HepG2 (cell line): ENCODE data around the gene APC2. TPM values are rescaled to one million over a fixed set of nuclear protein-coding genes. Genes with fewer than 3 reads are reported as not detected.
A peak's percentile ranks its signal among the peaks of the same experiment; 100 is the strongest.

Experiments
- ATAC-seq: fragments of 200-7000 bp; cut with Tn5 transposase; 3 replicates; pipeline ENCODE4 v1.9.1; 2020; ENCODE audit warnings: mild to moderate bottlenecking, moderate library complexity
- BruUV-seq: library from RNA; stranded (reverse); fragments of 400-500 nt; replicated peaks from 2 replicates; lab custom pipeline; 2021; lab: Mats Ljungman, UMichigan
- CTCF ChIA-PET: fragments of 300-600 bp; formaldehyde crosslinking; extraction: SDS; loops from one replicate; lab custom pipeline; 2021; ENCODE audit warnings: low total read pairs, inconsistent platforms, low intra/inter-chr PET ratio; lab: Yijun Ruan, JAX
- POLR2A ChIA-PET: fragments of 350-600 bp; sonication (Branson Sonifier 250); formaldehyde crosslinking; loops from one replicate; lab custom pipeline; 2020; ENCODE audit warnings: antibody characterized with exemption, inconsistent platforms; lab: Yijun Ruan, JAX
- DNase-seq: peaks from one replicate; pipeline ENCODE4 v3.0.0-alpha.2; 2015; ENCODE audit warnings: low spot score
- FAIRE-seq: peaks from 3 replicates; lab custom pipeline; 2011; peaks lifted over from hg19 to GRCh38; lab: Jason Lieb, UNC
- H2AFZ ChIP-seq: one replicate; pipeline ENCODE4 v1.6.1; 2011; ENCODE audit warnings: low read length, inconsistent platforms
- H3K27ac ChIP-seq: fragments of 300-600 bp; 3 replicates; pipeline ENCODE4 v1.8.0; 2011; ENCODE audit warnings: mixed run types, mild to moderate bottlenecking, mixed read lengths, low read length, inconsistent platforms; ENCODE audit not compliant: insufficient read depth; ENCODE audit errors: extremely low read length
- H3K27me3 ChIP-seq, 2 experiments: fragments of 200-600 bp in 1 of 2; 2 replicates in 1 of 2; 3 replicates in 1 of 2; pipeline versions ENCODE4 v1.6.0 to v1.8.0; 2011; ENCODE audit warnings: low read length in 2 of 2, mild to moderate bottlenecking in 2 of 2, moderate library complexity in 2 of 2, inconsistent platforms in 1 of 2; ENCODE audit not compliant: insufficient read depth in 2 of 2, control insufficient read depth in 1 of 2
- H3K36me3 ChIP-seq, 2 experiments: fragments of 200-600 bp in 1 of 2; replicated peaks in 1 of 2; 2 replicates in 1 of 2; 3 replicates in 1 of 2; pipeline versions ENCODE4 v1.5.1 to v1.8.0; 2011; ENCODE audit warnings: low read length in 2 of 2, inconsistent platforms in 1 of 2; ENCODE audit not compliant: insufficient read depth in 2 of 2, control insufficient read depth in 1 of 2
- H3K4me1 ChIP-seq: 2 replicates; pipeline ENCODE4 v1.5.1; 2012; ENCODE audit warnings: low read length, inconsistent platforms; ENCODE audit not compliant: insufficient read depth
- H3K4me2 ChIP-seq: 2 replicates; pipeline ENCODE4 v1.6.0; 2011; ENCODE audit warnings: low read depth, low read length, inconsistent platforms
- H3K4me3 ChIP-seq, 3 experiments: fragments of 200-600 bp in 1 of 3; sonication (generic), shearing (Covaris generic) in 1 of 3; replicated peaks in 1 of 3; 2 replicates each; pipeline ENCODE4 v1.5.1; 2011 to 2016; ENCODE audit warnings: low read length in 3 of 3, inconsistent platforms in 2 of 3, low read depth in 2 of 3, mild to moderate bottlenecking in 2 of 3, control low read depth in 1 of 3, mixed read lengths in 1 of 3; ENCODE audit not compliant: insufficient read depth in 1 of 3
- H3K79me2 ChIP-seq: one replicate; pipeline ENCODE4 v1.6.1; 2011; ENCODE audit warnings: low read length, inconsistent platforms; ENCODE audit not compliant: insufficient read depth
- H3K9ac ChIP-seq: 2 replicates; pipeline ENCODE4 v1.6.0; 2011; ENCODE audit warnings: mild to moderate bottlenecking, low read depth, low read length, inconsistent platforms; ENCODE audit not compliant: insufficient read depth
- H3K9me3 ChIP-seq: 2 replicates; pipeline ENCODE4 v1.5.1; 2012; ENCODE audit warnings: mild to moderate bottlenecking, low read length
- H4K20me1 ChIP-seq: 2 replicates; pipeline ENCODE4 v1.6.0; 2011; ENCODE audit warnings: inconsistent platforms, mild to moderate bottlenecking, low read length, moderate library complexity; ENCODE audit not compliant: insufficient read depth
- AGO2 ChIP-seq: fragments of 200-400 bp; formaldehyde crosslinking; optimal IDR thresholded peaks from 2 replicates; pipeline ENCODE3; 2017; ENCODE audit warnings: mild to moderate bottlenecking, low read depth, low read length, moderate library complexity
- BHLHE40 ChIP-seq: IDR thresholded peaks from 2 replicates; pipeline ENCODE4 v1.6.1; 2011; ENCODE audit warnings: low read length, improper control_type of control experiment
- RBFOX2 ChIP-seq: fragments of 200-400 bp; formaldehyde crosslinking; IDR thresholded peaks from 2 replicates; pipeline ENCODE4 v1.6.1; 2017; ENCODE audit warnings: low read depth, mild to moderate bottlenecking, low read length
- SMAD9 ChIP-seq: sonication (generic); formaldehyde crosslinking; IDR thresholded peaks from 2 replicates; pipeline ENCODE4 v1.5.1; 2020; ENCODE audit warnings: mild to moderate bottlenecking, missing genetic modification reagents
- ZBTB46 ChIP-seq: sonication (generic); formaldehyde crosslinking; IDR thresholded peaks from 2 replicates; pipeline ENCODE4 v1.4.0; 2020; ENCODE audit warnings: mild to moderate bottlenecking, missing genetic modification reagents, borderline replicate concordance
- ZNF317 ChIP-seq: sonication (generic); formaldehyde crosslinking; IDR thresholded peaks from 2 replicates; pipeline ENCODE4 v1.5.0; 2020; ENCODE audit warnings: mild to moderate bottlenecking, missing genetic modification reagents
- ZNF704 ChIP-seq: sonication (generic); formaldehyde crosslinking; IDR thresholded peaks from 2 replicates; pipeline ENCODE4 v1.8.1; 2023; ENCODE audit warnings: mild to moderate bottlenecking, inconsistent platforms, moderate library complexity, missing genetic modification reagents, borderline replicate concordance
- ZSCAN21 ChIP-seq: sonication (generic); formaldehyde crosslinking; IDR thresholded peaks from 2 replicates; pipeline ENCODE4 v1.8.0; 2022; ENCODE audit warnings: mild to moderate bottlenecking, missing genetic modification reagents, moderate library complexity, borderline replicate concordance
- WGBS: methylation state at CpG from one replicate; pipeline ENCODE4 v1.1.6; 2017; ENCODE audit warnings: low lambda C conversion rate; 5-methylcytosine and 5-hydroxymethylcytosine counted together
- in situ Hi-C: cut with HindIII; loops from 2 replicates; pipeline ENCODE4 v1.10.0; 2017; ENCODE audit warnings: low pct_unique_long_range_greater_than_20kb; ENCODE audit not compliant: extremely low pct_ligation_motif_present
- intact Hi-C: fragments of 100-400 bp; cut with micrococcal nuclease; formaldehyde crosslinking; loops from one replicate; pipeline ENCODE4 v1.10.0; 2022; ENCODE audit not compliant: unreplicated experiment
- polyA plus RNA-seq, 8 experiments: library from polyadenylated mRNA; depleted of rRNA in 3 of 8; stranded (reverse) in 7 of 8; unstranded in 1 of 8; fragments of >200 nt; fragmentation: Illumina TruSeq in 4 of 8; extraction: Trizol in 4 of 8; gene quantifications; 2 replicates each; pipeline versions ENCODE4 v1.2.1 to v1.2.3, GENCODE V29; 2011 to 2016; ENCODE audit warnings: low read depth in 4 of 8, missing spikeins in 1 of 8, mixed read lengths in 1 of 8; ENCODE audit not compliant: insufficient read depth in 1 of 8
- total RNA-seq, 5 experiments: library from RNA; depleted of rRNA; stranded (reverse); fragments of >200 nt; fragmentation: Illumina TruSeq; extraction: Trizol; gene quantifications; 2 replicates each; pipeline ENCODE4 v1.2.3, GENCODE V29; 2016; ENCODE audit warnings: low read depth in 1 of 5

Gene APC2
- total and polyA plus RNA-seq, 2 of the 13 experiments (the other 11 are each of a cell fraction or from before 2014, with no cell fraction given), result 0.08 to 0.22 TPM

GRCh38 chr19:1474765-1475351 is 24.9 kb downstream of the APC2 start:
- POLR2A ChIA-PET, result interaction anchor here (1.3 to 2.8 kb wide), 3 partner anchors 18 to 206 kb away, joined by 3 to 15 read pairs (median 3); partner anchors contain the start of gene CIRBP
- Histone ChIP-seq H4K20me1 (peaks cover 15% of the 10 kb centered on the region), H3K4me3 (no peak overlapping the region), H3K27ac (no peak overlapping the region), H3K4me1 (peaks cover 40% of the 10 kb centered on the region), H3K4me2 (no peak overlapping the region), H3K79me2 (peaks cover 16% of the 10 kb centered on the region), H3K9me3 (no peaks in the 10 kb centered on the region), H3K36me3 (peaks cover 2 to 8% of the 10 kb centered on the region in 2 experiments; a peak in 3 of 5 replicates), H3K9ac (no peak overlapping the region), H2AFZ (no peak overlapping the region), H3K27me3 (no peaks in the 10 kb centered on the region)
- TF ChIP-seq AGO2 (peak; percentile 7), BHLHE40 (no peak), SMAD9 (CRISPR knock-in tag) (no peak), ZNF317 (CRISPR knock-in tag) (no peak), ZBTB46 (CRISPR knock-in tag) (no peak), ZNF704 (no peak), ZSCAN21 (CRISPR knock-in tag) (no peak), RBFOX2 (peak; percentile 39)
- DNase-seq, result no peak
- BruUV-seq, result no TSS peak
- intact Hi-C loops, result no loop called here
- CTCF ChIA-PET, result no interaction called here
- in situ Hi-C loops, result no loop called here
- FAIRE-seq, result no peak
- 98% methylated on average over 9 of the region's 26 CpGs for WGBS
- ATAC-seq, result no peak
